ENCODE data around the gene ZW10. TPM values are rescaled to one million over a fixed set of nuclear protein-coding genes. Genes with fewer than 3 reads are reported as not detected.

The ZW10 gene
- total RNA-seq, 2 donors from 2014 or later: 7.9 TPM

DNA sequence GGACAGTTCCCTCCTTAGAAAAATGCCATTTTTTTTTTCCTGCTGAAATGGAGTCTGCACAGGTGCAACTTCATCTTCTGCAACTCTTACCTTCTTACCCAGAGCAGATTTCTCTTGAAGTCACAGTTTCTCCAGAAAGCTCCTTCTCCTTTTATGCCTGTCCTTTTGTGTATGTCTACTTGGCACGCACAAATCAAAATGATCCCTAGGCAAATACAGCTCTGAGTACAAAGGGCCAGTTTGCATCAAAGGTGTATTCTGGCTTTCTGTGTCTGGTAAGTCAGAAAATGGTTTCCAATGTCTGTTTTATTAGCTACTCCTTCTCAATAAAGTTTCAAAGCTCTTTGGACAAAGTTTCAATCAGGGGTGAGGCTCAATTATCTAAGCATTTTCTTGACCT, 8.6 kb upstream of the ZW10 start:
- TF ChIP-seq, protein P1, sequence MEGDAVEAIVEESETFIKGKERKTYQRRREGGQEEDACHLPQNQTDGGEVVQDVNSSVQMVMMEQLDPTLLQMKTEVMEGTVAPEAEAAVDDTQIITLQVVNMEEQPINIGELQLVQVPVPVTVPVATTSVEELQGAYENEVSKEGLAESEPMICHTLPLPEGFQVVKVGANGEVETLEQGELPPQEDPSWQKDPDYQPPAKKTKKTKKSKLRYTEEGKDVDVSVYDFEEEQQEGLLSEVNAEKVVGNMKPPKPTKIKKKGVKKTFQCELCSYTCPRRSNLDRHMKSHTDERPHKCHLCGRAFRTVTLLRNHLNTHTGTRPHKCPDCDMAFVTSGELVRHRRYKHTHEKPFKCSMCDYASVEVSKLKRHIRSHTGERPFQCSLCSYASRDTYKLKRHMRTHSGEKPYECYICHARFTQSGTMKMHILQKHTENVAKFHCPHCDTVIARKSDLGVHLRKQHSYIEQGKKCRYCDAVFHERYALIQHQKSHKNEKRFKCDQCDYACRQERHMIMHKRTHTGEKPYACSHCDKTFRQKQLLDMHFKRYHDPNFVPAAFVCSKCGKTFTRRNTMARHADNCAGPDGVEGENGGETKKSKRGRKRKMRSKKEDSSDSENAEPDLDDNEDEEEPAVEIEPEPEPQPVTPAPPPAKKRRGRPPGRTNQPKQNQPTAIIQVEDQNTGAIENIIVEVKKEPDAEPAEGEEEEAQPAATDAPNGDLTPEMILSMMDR (IDR thresholded peaks at IDR 0.05): no peak

DNA sequence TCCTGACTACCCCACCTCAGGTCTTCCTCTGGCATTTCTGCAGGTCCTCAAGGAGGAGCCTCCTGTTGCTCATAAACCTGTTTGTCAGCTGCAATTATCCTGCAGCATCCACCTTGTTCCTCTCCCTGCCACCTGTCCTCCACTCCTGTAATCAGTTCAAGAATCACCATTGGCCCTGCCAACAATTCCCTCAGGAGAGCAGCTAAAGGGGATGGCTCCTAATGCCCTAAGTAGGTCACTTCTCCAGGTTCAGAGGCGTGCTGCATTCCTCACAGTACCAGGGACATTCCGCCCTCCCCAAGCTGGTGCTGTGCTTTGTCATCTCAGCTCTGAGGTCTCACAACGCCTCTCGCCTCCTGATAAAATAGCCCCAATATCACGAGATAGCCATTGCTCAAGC, 8.2 kb upstream of the ZW10 start:
- Histone ChIP-seq H3K36me3 (no peaks in the 10 kb centered on the region), H3K27me3 (no peaks in the 10 kb centered on the region), H3K4me3 (no peak overlapping the region), H3K4me1 (peaks cover 0 to 21% of the 10 kb centered on the region in 2 donors), H3K9me3 (no peaks in the 10 kb centered on the region), H3K27ac (no peak overlapping the region)
- TF ChIP-seq, protein P1 (IDR thresholded peaks at IDR 0.05): no peak
- no peak for DNase-seq (ENCODE audit: low spot score)

More for the DNA sequence above, 8.6 kb upstream of the ZW10 start:
- Histone ChIP-seq H3K27me3 (no peaks in the 10 kb centered on the region), H3K4me3 (no peak overlapping the region), H3K27ac (no peak overlapping the region), H3K36me3 (no peaks in the 10 kb centered on the region), H3K9me3 (no peaks in the 10 kb centered on the region), H3K4me1 (peaks cover 0 to 21% of the 10 kb centered on the region in 2 donors)
- DNase-seq (ENCODE audit: low spot score): no peak

DNA sequence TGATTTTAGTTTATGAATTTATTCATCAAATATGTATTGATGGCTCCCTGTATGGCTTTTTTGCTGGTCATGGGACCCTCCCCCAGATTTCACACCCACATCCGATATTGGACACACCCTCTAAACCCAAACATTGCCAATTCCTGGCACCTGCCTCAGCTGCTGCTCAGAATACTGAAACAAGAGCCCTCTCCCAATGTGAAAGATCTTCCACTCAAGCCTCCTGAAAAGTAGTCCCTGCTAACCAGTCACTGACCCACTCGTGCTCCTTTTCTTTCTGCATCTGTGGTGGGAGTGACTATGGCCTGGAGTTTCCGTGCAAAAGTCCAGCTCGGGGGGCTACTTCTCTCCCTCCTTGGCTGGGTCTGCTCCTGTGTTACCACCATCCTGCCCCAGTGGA, 6.0 kb upstream of the ZW10 start, which contains the start of gene CLDN25:
CLDN25 (plus strand) TSS at position 301 of the 400 bp plus-strand sequence; CDS start at position 301, 0 bp downstream.
- no peak within 1 kb of the TSS for H3K4me3 ChIP-seq

DNA sequence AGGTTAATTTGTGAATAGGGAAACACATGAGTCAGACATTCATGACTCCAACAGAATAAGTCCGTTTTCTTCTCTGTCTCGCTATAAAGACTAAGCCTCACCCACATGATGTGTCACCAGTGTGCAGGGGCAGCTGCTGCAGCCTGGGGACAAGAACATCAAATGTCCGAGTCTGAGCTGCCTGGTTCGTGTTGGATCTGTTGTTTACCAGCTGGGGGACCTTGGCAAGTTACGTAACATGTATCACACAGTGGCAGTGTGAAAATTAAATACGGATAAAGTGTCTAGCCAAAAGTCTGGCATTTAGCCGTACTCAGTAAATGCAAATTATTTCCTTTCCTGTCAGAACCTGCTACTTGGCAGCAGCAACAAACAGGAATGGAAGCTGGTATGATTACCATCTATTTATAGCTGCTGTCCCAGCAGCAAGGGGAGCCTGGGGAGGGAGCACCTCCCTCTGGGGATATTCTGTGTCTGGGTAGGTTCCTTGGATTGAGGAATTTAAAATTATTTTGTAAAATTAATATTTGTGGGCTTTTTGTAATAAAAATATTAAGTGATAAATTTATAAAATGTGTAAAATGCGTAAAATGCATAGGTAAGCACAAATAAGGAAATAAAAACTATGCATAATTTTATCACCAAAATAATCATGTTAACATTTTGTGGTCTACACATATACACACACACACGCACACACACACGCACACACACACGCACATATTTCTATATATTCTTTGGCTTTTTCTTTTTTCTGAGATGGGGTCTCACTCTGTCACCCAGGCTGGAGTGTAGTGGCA, 4.8 kb upstream of the ZW10 start:
- TF ChIP-seq, protein P1 (IDR thresholded peaks at IDR 0.05): peak in 1 of 2 donors; percentile 17
- Histone ChIP-seq H3K36me3 (no peaks in the 10 kb centered on the region), H3K4me3 (peak overlapping the region in 1 of 2 donors; percentile 24), H3K9me3 (no peaks in the 10 kb centered on the region), H3K4me1 (peaks cover 0 to 21% of the 10 kb centered on the region in 2 donors), H3K27ac (peak overlapping the region; percentile 69 to 74), H3K27me3 (no peaks in the 10 kb centered on the region)
- no peak for DNase-seq (ENCODE audit: low spot score)

More for the DNA sequence above, 6.0 kb upstream of the ZW10 start, which contains the start of gene CLDN25:
- Histone ChIP-seq H3K4me1 (peaks cover 0 to 21% of the 10 kb centered on the region in 2 donors), H3K9me3 (no peaks in the 10 kb centered on the region), H3K27ac (peak within 1 kb of the TSS; percentile 69 to 74), H3K27me3 (no peaks in the 10 kb centered on the region), H3K36me3 (no peaks in the 10 kb centered on the region)
- TF ChIP-seq, protein P1 (IDR thresholded peaks at IDR 0.05): no peak
- no peak for DNase-seq (ENCODE audit: low spot score)

DNA sequence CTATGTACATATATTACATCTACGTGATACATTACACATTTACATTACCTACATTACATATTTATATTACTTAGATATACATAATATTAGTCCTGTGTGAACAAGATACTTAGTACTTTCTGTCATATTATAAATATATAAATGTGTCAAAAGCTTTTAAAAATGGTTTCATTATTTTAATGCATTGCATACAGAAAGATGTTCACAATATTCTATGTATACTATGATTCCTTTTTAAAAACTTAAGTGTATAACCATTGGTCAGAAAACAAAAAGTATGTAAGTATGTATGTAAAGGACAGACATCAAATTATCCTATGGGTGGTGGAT, 647 bp upstream of the ZW10 start:
- Histone ChIP-seq H3K27ac (peak overlapping the region; percentile 80 to 89), H3K36me3 (no peaks in the 10 kb centered on the region)
- TF ChIP-seq, protein P1 (IDR thresholded peaks at IDR 0.05): no peak

More for the DNA sequence above, 647 bp upstream of the ZW10 start:
- Histone ChIP-seq H3K27me3 (no peaks in the 10 kb centered on the region), H3K4me1 (peaks cover 0 to 28% of the 10 kb centered on the region in 2 donors), H3K9me3 (no peaks in the 10 kb centered on the region), H3K4me3 (peak overlapping the region; percentile 73 to 84)
- DNase-seq (ENCODE audit: low spot score): no peak
